Omental fat pad (tissue), 4 donors: ENCODE measurements around the gene HOXA9. TPM values are rescaled to one million over a fixed set of nuclear protein-coding genes. Genes with fewer than 3 reads are reported as not detected.

Source experiments
- ATAC-seq: fragments of 150-250 bp; one replicate; pipeline ENCODE4 v1.9.1; 2016; ENCODE audit warnings: mild to moderate bottlenecking, moderate library complexity; ENCODE audit not compliant: low FRiP score
- DNase-seq: peaks from one replicate; pipeline ENCODE4 v3.0.0-alpha.2; 2019; ENCODE audit warnings: low spot score
- CTCF ChIP-seq, 3 donors: fragments of 450-650 bp; IDR thresholded peaks; one replicate each; pipeline ENCODE4 v1.5.1; 2016 to 2017; ENCODE audit warnings: antibody characterized with exemption in 3 of 3, mild to moderate bottlenecking in 3 of 3, moderate library complexity in 2 of 3
- total RNA-seq, 4 donors: library from RNA; depleted of rRNA; stranded (reverse); fragments of >200 nt; gene quantifications; one replicate each; pipeline ENCODE4 v1.1.0, GENCODE V29; 2016

HOXA9 gene
- total RNA-seq, 4 donors from 2014 or later: 0.19 to 2.4 (median 1.0) TPM; not detected in 1

- no peak for DNase-seq
- peak; percentile 54 for ATAC-seq
- peak in 1 of 3 donors; percentile 67 for TF ChIP-seq CTCF (IDR thresholded peaks at IDR 0.05)
These were observed 45.2 kb upstream of the HOXA9 start for GRCh38 chr7:27210441-27211083.

GRCh38 chr7:27209933-27210440, 44.6 kb upstream of the HOXA9 start:
- no peak for ATAC-seq
- no peak for TF ChIP-seq CTCF (IDR thresholded peaks at IDR 0.05)
- no peak for DNase-seq

GRCh38 chr7:27208998-27209397, 43.7 kb upstream of the HOXA9 start:
- no peak for TF ChIP-seq CTCF (IDR thresholded peaks at IDR 0.05)
- ATAC-seq (no peak), DNase-seq (no peak)

GRCh38 chr7:27207348-27207985, 42.1 kb upstream of the HOXA9 start:
- no peak for TF ChIP-seq CTCF (IDR thresholded peaks at IDR 0.05)
- no peak for DNase-seq
- ATAC-seq: no peak

GRCh38 chr7:27205325-27206280, 40.3 kb upstream of the HOXA9 start:
- TF ChIP-seq CTCF (IDR thresholded peaks at IDR 0.05): no peak
- ATAC-seq: no peak
- no peak for DNase-seq

GRCh38 chr7:27204851-27205322, 39.5 kb upstream of the HOXA9 start:
- DNase-seq: no peak
- ATAC-seq: no peak
- no peak for TF ChIP-seq CTCF (IDR thresholded peaks at IDR 0.05)
